Fibroblast of villous mesenchyme (primary cell): Measurements from ENCODE around the gene IRF4. TPM values are rescaled to one million over a fixed set of nuclear protein-coding genes. Genes with fewer than 3 reads are reported as not detected.

Source experiments
- DNase-seq: peaks from one replicate; pipeline ENCODE4 v3.0.0-alpha.2; 2010; ENCODE audit warnings: low read depth
- H3K4me3 ChIP-seq: 2 replicates; pipeline ENCODE4 v1.5.1; 2011; ENCODE audit warnings: low read depth, mild to moderate bottlenecking, low read length
- total RNA-seq: library from RNA; depleted of rRNA; stranded (reverse); fragments of >200 nt; gene quantifications from 2 replicates; pipeline ENCODE4 v1.2.3, GENCODE V29; 2012
- TF ChIP-seq, protein P1 (sequence below): IDR thresholded peaks from 2 replicates; pipeline ENCODE4 v1.5.1; 2012; ENCODE audit warnings: low read depth, mild to moderate bottlenecking, low read length; ENCODE audit not compliant: insufficient read depth

Gene IRF4
- total RNA-seq, 1 donor, result under 0.01 TPM

DNA sequence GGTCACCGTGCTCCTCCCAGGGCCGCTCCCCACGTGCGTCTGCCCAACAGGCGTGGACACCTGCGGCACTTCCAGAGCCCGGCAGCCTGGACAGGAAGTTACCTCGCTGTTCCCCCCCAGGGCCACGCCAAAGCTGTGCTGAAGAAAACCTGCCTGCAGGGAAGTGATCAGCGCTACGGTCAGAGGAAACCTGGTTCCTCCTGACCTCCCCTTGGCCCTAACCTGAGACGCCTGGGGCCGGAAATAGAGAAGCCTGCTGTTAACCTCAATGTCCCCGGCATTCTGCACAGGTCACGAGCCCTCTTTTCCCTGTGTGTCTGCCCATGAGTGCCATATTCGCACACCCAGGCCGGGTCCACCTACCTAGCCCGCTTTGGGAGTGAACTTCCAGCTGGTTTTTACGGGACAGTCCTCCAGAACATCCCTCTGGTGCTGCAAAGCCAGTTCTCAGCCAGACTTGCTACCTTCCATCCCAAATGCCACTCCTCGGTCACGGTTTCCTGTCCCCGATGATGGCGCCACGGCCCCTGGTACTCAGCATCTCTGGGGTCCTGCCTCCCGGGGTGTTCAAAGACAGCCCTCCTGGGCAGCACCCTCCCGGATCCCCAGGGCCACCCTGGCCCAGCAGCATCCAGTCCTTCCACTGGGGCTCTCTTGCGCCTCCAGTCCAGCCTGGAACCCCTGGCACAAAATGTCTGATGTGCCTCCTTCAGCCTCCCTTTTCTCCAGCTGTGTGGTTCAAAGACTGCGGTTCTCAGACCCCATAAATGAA lies 12.0 kb upstream of the IRF4 start:
- DNase-seq, result no peak
- TF ChIP-seq, protein P1, sequence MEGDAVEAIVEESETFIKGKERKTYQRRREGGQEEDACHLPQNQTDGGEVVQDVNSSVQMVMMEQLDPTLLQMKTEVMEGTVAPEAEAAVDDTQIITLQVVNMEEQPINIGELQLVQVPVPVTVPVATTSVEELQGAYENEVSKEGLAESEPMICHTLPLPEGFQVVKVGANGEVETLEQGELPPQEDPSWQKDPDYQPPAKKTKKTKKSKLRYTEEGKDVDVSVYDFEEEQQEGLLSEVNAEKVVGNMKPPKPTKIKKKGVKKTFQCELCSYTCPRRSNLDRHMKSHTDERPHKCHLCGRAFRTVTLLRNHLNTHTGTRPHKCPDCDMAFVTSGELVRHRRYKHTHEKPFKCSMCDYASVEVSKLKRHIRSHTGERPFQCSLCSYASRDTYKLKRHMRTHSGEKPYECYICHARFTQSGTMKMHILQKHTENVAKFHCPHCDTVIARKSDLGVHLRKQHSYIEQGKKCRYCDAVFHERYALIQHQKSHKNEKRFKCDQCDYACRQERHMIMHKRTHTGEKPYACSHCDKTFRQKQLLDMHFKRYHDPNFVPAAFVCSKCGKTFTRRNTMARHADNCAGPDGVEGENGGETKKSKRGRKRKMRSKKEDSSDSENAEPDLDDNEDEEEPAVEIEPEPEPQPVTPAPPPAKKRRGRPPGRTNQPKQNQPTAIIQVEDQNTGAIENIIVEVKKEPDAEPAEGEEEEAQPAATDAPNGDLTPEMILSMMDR, result no peak
- no peak overlapping the region for H3K4me3 ChIP-seq

DNA sequence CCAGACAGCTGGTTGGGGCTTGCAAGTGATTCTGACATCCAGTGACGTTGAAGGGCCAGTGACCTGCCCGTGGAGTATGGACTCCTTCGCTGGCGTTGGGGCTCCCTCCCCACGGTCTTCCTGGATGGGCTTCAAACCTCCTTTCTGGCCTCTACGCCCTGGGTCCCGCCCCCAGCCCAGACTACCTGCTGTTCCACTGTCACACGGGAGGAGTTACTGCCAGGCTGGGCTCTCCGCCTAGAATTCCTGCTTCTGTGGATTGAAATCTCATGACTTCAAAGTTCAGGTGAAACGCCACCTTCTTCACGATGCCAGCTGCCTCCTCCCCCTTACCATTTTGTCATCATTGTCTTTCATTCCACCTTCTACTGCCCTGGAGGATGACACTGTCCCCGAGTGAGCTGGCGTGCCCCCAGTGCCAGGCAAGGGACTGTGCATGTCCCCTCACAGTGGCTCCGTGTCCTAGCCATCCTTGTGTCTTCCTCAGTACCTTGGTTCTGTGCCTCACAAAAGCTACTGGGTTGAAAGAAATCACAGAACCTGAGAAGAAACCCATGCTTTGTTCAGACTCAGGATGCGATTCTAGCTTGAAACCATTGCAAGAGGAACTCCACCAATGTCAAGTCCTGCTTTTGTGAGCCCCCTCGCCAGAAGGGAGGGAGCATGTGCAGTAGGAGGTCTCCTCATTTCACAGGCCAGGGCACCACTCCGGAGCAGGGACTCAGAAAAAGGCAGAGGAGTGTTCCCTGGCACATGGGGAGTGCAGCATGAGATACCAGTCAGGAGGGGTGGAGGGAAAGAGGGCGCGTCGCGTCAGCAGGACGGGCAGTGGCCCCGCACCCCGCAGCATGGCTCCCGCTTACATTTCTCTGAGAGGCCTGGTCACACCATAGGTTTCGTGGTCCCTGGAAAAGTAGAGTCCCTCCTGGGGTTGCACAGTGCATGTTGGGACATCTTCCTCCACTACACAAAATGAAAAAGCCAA lies 11.0 kb upstream of the IRF4 start:
- H3K4me3 ChIP-seq, result no peak overlapping the region
- TF ChIP-seq, protein P1, result no peak

DNA sequence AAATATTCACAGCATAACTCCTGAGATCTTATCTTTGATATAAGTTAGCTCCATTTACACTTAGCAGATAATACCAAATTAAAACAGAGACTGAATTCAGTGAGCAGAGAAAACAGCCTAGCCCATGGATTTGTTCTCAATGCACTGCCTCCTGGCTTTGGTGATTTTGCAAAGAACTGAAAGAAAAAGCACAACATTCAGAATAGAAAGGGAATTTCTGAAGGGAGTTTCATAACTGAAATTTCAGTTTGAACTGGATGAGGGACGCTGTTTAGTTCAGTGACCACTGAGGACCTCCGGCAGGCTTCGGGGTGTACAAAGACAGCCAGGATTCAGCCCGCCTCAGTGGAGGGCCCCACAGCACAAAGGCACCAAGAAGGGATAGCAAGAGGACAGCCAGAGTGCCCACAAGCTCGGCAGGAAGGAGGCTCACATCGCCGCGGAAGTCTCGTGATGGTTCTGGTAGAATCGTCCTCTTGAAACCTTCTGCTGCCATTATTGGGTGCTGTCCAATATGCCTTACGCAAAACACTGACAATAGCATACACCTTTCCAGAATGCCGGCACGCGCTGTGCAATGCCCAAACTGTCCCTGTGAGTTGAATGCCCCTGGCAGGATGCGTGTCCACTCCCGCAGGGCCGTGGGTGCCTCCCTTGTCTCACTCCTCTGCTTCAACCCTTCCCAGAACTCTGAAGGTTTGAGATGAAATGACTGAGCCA lies 9.7 kb upstream of the IRF4 start:
- DNase-seq, result no peak
- TF ChIP-seq, protein P1, result no peak
- H3K4me3 ChIP-seq, result no peak overlapping the region

More for the DNA sequence above, 11.0 kb upstream of the IRF4 start:
- DNase-seq, result no peak

DNA sequence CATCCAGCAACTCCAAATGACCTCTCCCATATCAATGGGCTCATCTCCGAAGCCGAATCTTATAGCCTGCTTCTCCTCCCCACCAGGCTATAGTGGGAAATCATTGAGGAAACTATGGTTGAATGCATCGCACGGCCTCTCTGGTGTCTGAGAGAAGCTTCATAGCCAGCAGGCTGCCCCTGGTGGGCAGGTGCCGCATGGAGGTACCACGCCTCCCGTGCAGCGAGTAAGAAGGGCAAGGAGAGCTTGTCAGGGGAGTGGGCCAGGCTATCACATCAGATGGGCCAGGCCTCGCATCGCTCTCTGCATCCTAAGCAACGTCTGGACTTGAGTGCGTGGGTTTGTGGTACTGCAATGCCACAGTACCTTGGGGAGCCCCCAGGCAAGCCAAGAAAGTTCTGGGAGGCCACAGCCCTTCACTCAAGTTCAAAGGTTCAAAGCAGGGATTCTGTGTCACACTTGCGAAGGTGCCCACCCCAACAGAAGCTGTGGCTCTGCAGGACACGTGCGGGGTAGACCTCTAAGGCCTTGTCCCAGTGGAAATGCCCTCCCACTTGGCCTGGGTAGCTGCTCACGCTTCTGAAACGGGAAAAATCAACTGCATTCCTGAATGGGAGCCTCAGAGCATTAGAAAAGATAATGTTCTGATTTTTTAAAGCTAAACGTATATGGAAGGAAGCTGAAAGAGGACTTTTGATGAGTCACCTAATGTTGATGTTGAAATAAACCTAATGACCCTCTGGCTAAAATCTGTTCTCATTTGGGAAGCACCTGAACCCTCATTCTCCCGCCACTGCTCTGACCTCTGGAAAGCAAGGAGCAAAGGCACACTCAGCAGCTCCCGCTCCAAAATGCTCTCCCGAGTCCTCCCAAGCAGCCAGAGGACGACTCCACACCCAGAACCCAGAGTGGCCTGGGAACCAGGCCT lies 8.4 kb upstream of the IRF4 start:
- TF ChIP-seq, protein P1, result no peak
- H3K4me3 ChIP-seq, result no peak overlapping the region
- no peak for DNase-seq

DNA sequence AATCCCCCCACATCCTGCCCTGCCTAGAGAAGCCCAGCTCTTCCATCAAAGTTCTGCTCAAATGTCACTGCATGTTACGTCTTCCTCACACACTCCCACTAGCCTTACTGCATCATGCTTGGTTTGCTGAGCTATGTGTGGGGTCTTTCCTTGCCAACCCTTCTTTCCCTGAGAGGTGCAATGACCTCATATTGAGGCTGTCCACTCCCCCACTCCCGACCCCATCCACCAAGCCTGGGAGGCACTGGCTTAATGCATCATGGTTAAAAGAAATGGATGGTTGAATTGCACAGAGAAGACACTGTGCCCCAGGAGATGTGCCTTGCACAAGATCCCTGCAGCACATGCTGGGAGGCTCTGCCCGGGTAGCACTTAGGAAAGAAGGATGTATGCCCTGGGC lies 7.7 kb upstream of the IRF4 start:
- DNase-seq, result no peak
- TF ChIP-seq, protein P1, result no peak
- H3K4me3 ChIP-seq, result no peak overlapping the region
